CD4-positive, alpha-beta T cell treated with Interleukin-15 for 4 hours (primary cell): ENCODE measurements around the gene UPP2.

Experiments used
- DNase-seq: peaks from one replicate; pipeline ENCODE4 v3.0.0-alpha.2; 2020; ENCODE audit warnings: low spot score

Gene UPP2

DNA sequence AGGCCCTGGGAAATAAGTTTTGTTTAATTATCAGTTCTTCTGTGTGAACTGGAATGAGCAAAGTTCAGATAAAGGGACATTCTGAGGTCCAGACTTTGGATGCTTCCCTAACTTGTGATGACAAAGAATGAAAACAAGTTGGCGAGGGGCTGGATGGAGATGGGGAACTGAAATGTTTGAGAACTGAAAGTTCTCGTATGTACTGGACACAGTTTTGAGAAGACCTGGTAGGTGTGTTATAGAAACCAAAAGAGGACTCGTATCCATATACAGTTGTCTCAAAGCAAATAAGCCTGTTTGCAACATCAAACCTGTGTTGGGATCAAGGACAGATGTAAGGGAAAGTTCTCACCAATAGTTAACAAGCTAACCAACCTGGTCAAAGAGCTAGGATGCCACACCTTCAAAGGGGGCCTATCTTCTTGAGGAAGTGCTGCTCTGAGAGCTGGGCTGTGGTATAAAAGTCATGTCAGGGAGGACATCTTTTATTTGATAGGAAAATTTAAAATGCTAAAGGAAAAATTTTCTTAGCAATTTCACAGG lies at the start of gene UPP2:
TSS of gene UPP2 (plus strand) at position 493 of the 543 bp plus-strand sequence. CDS start 188 bp downstream, outside the sequence.
- DNase-seq: no peak

DNA sequence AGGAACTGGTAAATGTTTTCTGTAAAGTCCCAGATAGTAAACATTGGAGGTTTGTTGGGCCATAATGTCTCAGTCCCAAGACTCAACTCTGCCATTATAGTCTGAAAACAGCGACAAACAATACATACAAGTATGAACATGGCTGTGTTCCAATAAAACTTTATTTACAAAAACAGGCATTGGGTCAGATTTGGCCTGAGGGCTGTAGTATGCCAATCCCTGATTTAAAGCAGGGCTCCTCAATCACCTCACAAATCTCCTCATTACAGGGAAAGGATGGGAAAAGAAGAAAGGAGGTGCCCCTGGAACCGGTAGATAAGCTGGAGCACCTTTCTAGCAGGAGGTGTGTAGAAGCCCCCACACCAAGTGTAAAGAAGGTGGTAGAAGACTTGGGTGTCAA lies 48.9 kb upstream of the UPP2 start:
- DNase-seq: no peak

DNA sequence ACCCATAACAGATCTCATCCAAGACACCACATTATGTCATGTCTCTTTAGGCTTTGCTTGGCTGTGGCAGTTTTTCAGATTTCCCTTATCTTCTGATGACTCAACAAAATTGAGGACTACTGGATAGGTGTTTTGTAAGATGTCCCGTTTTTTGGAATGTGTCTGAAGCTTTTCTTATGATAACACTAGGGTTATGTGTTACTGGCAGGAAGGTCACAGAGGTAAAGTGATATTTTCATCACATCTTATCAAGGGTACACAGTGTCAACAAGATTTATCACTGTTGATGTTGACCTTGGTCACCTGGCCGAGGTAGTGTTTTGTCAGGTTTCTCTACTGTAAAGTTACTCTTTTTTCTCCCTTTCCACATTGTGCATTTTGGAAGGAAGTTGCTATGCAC lies 44.8 kb upstream of the UPP2 start:
- no peak for DNase-seq

DNA sequence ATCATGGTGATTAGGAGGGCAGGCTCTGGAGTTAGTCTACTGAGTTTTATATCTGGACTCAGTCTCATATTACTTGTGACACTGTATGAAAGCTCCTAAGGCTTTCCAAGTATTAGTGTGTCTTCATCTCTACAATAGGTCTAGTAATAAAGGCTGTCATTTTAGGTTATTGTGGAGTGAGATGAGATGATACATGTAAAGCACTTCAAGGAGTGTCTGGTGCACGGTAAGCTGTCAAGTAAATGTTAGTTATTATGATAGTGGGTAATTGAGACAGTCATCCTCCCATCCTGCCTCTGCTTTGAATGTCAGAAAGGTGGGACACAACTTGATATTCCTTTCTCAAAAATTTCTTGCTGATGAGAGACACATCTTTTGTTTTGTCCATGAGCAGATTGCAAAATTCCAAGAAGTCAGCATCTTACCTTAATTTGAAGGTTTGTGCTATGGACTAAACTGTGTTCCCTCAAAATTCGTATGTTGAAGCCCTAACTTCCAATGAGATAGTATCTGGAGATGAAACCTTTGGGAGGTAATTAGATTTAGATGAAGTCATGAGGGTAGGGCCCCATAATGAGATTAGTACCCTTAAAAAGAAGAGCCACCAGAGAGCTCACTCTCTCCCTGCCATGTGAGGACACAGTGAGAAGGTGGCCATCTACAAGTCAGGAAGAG lies 41.4 kb upstream of the UPP2 start:
- no peak for DNase-seq

DNA sequence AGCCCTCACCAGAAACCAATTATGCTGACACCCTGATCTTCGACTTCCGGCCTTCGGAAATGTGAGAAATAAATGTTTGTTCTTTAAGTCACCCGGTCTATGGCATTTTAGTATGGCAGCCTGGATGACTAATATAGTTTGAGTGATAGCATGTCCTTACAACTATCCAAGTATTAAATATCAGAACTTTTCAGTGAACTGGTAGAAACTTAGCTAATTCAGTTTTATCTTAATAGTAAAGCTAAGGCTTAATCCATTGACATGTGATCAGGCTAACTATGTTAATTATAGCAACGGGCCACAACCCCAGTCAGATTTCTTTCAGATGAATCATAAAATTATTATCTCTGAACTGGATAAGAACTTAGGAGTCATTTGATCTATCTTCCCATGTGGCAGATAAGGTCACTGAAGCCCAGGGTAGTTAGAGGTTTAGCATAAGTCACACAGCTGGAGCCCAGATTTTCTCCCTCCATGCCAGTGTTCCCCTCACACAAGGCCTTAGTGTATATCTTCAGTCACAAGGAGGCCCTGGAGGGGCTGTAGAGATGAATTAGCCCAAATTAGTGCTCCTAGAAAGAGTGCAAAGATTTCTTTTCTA lies 40.7 kb upstream of the UPP2 start:
- DNase-seq: no peak

DNA sequence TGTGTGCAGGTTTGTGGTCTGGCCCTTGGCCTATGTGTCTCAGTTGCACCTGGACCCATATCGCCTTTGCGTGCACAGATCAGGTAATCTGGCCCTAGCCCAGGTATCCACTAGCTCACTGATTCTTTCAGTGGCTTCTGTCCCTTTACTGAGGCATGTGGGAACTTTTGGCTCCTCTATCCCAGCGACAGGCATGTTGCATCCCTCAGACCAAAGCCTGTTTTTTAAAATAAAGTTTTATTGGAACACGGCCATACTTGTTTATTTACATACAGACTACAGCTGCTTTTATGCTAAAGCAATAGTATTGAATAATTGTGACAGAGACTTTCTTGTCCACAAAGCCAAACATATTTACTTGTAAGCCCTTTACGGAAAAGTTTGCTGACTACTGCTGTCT lies 39.9 kb upstream of the UPP2 start:
- DNase-seq: no peak

DNA sequence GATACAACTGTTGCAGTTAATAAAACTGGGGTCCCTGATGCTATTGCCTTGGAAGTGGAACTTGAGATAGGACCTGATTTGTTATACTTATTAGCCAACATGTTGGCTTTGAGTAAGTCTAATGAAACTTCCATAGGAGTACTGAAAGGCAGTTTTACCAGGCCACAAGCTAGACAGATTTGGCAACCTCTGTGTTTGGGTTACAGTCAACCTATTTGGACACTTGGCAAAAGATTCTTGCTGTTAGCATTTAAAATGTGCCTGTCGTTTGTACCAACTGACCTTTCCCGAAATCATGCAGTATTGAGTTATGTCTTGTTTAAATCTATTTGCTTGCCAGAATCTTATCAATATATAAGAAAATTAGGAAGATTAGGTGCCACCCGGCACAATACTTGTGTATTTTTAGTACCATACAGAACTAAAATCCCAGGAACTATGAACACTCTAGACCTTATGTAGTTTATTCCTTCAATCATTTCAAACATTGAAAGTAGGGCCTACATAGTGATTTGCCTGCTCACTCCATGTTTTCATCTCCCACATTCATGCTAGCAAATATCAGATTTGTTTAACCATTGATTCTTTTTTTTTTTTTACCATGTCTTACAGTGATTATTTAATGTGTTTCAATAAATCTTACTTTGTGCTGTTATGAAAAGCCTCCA lies 35.5 kb upstream of the UPP2 start:
- DNase-seq: no peak

DNA sequence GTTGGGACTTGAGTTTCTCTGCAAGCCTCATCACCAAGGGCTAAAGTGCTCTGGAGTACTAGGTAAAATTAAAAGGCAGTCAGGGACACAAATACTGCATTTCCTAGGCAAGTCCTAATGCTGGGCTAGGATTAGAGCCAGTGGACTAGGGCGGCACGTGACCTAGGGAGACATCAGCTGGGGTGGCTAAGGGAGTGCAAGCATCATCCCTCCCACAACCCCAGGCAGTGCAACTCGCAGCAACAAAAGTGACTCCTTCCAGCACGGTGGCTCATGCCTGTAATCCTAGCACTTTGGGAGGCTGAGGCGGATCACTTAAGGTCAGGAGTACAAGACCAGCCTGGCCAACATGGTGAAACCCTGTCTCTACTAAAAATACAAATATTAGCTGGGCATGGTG lies 30.7 kb upstream of the UPP2 start:
- DNase-seq: no peak

DNA sequence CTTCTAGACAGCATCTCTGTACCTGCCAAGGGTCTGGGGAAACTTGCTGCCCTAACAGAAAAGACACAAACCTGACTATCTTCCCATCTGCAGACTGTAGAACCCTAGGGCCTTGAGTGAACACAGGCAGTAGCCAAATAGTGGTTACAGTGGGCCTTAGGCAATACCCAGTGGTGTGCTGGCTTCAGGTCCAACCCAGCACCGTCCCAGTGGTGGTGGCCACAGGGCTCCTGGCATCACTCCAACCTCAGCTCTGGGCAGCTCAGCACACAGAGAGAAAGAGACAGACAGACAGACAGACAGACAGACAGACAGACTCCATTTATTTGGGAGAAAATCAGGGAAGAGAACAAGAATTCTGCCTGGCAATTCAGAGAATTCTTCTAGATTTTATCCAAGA lies 29.3 kb upstream of the UPP2 start:
- no peak for DNase-seq

DNA sequence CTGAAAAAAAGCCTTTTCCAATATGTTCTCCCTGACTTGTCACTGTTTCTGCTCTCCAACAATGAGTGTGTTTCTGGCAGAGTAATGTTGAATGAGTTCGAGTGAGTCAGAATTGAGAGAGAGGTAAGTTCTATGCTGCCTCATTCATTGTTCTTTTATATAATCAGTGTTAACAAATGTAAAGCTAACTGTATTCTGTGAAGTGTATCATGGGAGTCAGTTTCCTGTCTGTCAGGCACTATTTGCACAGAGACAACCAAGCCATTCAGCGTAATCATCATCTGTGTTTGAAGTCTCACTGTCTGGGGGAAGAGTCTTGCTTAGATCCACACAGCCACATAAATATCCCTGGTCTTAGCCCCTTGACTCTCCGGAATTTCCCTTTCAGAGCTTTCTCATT lies 22.0 kb upstream of the UPP2 start:
- DNase-seq: no peak

DNA sequence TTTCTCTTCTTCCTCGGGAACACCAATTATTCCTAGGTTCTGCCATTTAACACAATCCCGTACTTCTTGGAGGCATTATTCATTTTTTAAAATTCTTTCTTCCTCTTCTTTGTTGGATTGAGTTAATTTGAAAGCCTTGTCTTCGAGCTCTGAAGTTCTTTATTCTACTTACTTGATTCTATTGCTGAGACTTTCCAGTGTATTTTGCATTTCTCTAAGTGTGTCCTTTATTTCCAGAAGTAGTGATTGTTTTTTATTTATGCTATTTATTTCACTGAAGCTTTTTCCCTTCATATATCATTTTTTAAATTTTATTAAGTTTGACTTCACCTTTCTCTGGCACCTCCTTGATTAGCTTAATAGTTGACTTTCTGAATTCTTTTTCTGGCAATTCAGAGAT lies 13.6 kb upstream of the UPP2 start:
- no peak for DNase-seq

DNA sequence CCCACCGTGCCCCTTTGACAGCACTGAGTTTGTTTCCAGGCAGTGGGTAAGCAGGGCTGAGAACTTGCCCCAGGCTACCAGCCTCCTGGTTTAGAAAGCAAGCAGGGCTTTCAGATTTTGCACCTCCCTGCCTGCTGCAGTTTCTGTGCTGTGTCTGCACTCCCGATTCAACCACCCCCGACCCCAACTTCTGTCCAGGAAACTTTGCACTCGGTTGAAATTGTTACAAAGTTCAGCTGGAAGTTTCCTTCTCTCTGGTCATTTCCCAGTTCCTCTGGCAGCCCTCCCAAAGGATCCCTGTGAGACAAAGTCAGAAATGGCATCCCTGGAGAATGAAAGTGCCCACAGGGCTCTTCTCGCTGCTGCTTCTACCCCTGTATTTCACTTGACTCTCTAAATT lies 12.4 kb upstream of the UPP2 start:
- no peak for DNase-seq

DNA sequence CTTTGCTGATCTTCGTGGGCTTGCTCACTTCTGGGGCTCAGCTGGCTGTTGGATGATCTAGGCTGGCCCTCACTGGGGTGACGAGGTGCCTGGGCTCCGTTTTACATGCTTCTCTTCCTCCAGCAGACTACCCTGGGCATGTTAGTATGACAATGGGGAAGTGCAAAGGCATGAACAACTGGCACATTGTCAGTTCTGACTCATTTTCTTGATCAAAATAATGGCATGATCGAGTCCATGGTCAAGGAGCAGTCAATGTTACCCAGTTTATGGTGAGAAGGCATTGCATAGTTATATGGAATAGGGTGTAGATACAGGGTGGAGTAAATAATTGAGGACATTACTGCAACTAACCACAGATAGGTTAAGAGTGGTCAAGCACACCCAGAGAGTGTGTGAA lies 10.0 kb upstream of the UPP2 start:
- DNase-seq: no peak

DNA sequence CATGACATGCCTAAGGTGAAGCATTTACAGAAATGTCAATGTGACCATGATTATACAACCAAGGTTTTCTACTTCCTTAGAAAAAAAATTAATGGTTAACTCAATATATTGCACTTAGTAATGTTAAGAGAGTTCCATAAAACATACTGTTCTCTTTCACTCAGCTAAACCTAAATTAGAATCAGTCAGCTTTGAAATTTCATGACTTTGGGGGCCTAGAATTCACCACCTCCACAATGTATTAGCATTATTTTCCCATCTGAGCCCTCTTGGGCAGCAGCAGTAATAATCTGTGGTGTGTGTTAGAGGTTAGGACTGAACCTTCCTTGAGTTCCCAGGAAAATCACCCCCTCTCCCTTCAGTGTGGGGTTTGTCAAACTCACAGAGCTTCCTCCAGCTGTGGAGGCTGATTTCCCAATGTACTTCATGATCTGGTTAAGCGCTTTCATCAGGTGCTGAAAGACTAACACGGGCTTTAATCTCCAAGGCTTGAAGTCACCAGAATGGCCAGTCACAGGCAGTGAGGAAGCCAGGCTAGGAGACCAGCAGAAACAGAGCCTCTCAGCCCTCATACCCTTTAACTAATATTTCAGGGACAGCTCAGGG lies 7.1 kb upstream of the UPP2 start:
- DNase-seq: no peak

DNA sequence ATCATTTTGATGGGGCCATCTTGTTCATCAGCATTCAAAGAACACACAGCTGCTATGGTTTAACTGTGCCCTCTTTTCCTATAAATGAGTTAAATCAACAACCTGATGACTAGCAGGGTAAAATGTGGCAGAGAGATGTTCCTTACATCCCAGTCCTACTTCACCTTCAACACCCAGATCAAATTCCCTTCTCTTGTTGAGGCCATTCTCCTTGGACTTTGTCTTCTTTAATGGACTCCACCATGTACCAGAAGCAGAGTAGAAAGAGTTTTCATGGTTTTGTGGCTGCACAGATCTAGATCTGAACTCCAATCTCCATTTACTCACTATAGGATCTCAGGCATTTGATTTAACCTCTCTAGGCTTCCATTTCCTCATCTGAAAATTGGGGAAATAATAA lies 6.4 kb upstream of the UPP2 start:
- no peak for DNase-seq

DNA sequence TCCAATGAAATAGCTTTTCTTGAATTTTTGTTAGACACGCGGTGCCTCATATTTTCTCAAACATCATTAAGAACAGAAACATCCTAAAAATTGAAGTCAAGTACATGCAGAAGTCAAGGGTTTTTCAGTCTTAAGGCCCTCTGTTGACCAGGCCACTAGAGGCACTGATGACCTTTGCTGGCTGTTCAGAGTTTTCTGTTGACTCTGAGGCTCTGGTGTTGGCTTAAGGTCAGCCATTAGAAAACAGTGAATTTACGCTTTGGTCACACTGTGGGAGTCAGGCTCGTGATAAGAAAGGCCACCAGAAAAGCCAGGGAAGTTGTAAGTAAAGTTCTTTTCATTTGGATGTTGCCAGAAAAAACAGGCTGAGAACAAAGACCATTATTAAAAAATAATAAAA lies 5.8 kb upstream of the UPP2 start:
- DNase-seq: no peak

DNA sequence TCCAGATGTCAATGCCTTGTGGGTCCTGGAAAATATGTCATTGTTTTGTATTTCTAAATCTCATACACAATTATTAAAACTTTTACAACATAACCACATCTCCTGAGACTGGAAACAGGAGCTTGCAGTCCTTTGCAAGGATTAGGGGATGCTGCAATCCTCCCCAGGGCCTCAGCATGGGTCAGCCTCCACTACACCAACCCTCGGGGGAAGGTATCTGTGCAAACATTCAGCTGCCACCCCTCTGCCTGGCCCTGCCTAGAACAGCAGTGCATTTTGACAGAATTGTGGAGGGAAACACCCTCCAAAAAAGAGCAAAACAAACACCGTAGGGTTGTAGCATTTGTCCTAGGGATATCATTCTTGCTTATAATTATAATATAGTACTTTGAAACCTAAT lies 4.2 kb upstream of the UPP2 start:
- no peak for DNase-seq

DNA sequence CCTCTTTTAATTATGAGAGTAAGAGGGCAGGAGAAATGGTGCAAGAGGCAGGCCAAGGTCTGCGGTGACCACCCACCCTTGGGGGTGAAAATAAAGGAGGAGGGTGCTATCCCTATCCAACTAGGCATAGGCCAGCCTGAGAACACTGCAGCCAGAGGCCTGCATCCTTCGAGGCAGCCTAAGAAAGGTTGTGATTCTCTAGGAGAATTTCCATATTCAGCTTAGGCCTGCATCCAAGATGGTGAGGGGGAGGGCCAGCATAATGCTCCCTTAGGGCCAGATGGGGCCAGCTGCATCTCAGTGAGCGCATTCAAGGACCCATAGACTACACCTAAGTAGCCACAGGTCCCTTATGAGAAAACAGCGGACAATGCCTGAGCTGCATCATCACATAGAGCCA lies 3.5 kb upstream of the UPP2 start:
- DNase-seq: no peak

DNA sequence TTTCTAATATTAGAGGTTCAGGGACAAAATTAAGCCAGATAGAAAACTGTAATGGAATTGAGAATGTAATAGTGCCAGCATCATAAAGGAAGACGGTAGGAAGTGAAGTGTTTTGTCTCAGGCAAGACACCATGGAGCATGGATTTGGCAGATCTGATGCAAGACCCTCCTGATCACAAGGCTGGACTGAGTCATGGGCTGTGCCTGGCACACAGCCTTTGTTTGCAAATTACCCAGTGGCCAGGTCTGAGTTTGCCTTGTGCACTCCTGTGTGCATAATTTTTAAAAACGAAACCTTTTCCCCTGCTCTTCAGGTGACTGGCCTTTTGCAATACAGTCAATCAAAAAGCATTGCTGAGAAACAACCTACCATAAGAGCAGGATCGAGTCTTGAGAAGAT lies 2.0 kb upstream of the UPP2 start:
- no peak for DNase-seq

DNA sequence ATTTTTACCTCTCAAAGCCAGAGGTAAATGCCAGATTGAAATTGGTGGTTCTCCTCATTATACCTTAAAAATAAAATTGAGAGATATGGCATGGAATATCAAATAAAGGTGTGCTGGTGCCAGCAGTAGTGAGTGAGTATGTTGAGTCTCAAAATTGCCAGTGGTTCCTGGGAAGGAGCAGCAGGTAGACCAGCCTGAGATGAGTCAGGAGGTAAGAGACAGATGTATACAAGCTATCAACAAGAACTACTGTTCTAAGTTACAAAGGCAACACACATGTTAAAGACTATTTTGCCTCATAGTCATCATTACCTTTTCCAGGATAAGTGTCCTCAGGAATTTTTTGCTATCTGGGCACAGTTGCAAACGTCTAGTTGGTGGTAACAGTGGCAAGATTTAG lies 1.3 kb upstream of the UPP2 start:
- DNase-seq: no peak

DNA sequence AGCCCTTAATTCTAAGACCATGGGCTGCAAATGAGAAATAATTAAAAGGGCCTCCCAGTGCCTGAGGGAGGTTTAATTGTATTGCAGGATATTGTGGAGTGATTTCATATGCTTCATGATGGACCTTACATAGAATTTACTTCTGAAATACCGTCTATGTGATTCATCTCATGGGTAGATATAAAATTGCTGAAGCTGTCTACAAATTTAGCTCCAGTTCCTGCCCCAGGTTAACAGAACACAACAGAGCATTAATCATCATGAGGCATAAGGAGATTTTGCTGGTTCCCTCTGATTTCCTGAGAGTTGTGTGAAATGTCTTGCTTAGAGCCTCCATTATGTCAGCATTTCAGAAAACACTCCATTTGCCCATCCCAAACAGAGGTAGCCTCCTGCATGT lies 770 bp downstream of the UPP2 start:
- no peak for DNase-seq

DNA sequence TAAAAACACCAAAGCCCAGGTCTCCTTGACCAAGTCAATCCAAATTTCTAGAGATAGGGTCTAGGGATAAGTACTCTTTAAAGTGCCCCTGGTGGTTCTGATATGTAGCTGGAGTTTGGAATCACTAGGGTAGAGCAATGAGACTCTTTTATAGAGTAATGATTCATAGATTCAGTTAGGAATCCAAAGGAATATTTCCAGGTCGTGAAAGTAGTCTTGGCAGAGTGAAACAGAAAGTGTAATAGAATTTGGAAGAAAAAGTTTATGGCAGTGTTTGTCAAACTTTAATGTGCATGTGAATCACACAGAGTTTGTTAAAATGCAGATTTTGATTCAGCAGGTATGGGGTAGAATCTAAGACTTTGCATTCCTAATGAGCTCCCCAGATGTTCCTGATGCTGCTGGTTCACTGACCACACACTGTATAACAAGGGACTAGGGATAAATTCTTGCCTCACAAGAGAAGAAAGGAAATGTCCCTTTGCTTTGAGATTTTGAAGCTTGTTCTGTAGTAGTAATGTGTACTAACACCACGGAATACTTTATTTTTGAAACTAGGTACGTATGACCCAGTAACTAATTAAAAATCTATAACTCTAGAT lies 1.8 kb downstream of the UPP2 start:
- DNase-seq: no peak

DNA sequence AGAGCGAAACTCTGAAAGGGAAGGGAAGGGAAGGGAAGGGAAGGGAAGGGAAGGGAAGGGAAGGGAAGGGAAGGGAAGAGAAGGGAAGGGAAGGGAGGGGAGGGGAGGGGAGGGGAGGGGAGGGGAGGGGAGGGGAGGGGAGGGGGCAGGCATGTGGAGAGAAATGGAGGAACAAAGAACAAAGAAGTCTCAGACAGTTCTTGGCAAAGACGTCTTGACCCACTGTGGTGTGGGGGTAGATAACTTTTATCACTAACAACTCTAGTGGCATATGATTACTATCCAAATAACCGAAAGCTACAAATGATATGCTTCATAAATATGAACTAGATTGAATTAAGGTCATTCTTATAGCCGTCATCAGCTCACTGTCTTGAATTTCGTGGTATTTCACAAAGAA lies 3.2 kb downstream of the UPP2 start:
- no peak for DNase-seq
